ENCODE data around the gene NKX1-1. TPM values are rescaled to one million over a fixed set of nuclear protein-coding genes. Genes with fewer than 3 reads are reported as not detected.

The NKX1-1 gene
- polyA plus RNA-seq, 1 donor, result not detected

GRCh38 chr4:1361431-1361830 lies 44.8 kb downstream of the NKX1-1 start:
- DNase-seq (ENCODE audit: low read depth), result no peak

GRCh38 chr4:1360423-1361283 lies 45.6 kb downstream of the NKX1-1 start:
- DNase-seq (ENCODE audit: low read depth), result no peak

GRCh38 chr4:1359976-1360375 lies 46.3 kb downstream of the NKX1-1 start:
- no peak for DNase-seq (ENCODE audit: low read depth)

GRCh38 chr4:1359144-1359501 lies 47.1 kb downstream of the NKX1-1 start:
- no peak for DNase-seq (ENCODE audit: low read depth)

- no peak for DNase-seq (ENCODE audit: low read depth)
Observed at GRCh38 chr4:1358421-1359143, 47.7 kb downstream of the NKX1-1 start.

GRCh38 chr4:1357356-1358248 lies 48.6 kb downstream of the NKX1-1 start:
- no peak for DNase-seq (ENCODE audit: low read depth)

- no peak for DNase-seq (ENCODE audit: low read depth)
Observed at GRCh38 chr4:1356181-1356998, 49.9 kb downstream of the NKX1-1 start.

- no peak for DNase-seq (ENCODE audit: low read depth)
Observed at GRCh38 chr4:1355378-1355777, 50.9 kb downstream of the NKX1-1 start.

GRCh38 chr4:1354983-1355275 lies 51.3 kb downstream of the NKX1-1 start:
- DNase-seq (ENCODE audit: low read depth), result no peak

- DNase-seq (ENCODE audit: low read depth), result no peak
Observed at GRCh38 chr4:1354136-1354982, 51.9 kb downstream of the NKX1-1 start.

GRCh38 chr4:1353186-1354055 lies 52.8 kb downstream of the NKX1-1 start:
- DNase-seq (ENCODE audit: low read depth), result no peak

Other genes starting within 250 kb of the NKX1-1 start
- gene SPON2, start 233.9 kb downstream of the NKX1-1 start, polyA plus RNA-seq (ENCODE audit: insufficient read length), result 55.6 TPM
- 119 TPM for gene CTBP1, start 157.3 kb downstream of the NKX1-1 start, polyA plus RNA-seq (ENCODE audit: insufficient read length)
- 39.5 TPM for gene MAEA, start 116.6 kb downstream of the NKX1-1 start, polyA plus RNA-seq (ENCODE audit: insufficient read length)
- gene UVSSA, start 59.2 kb downstream of the NKX1-1 start, polyA plus RNA-seq (ENCODE audit: insufficient read length), result 8.6 TPM

All from forelimb muscle (tissue), 1 donor.